Fibroblast of skin of left biceps (primary cell): ENCODE data around the gene BTBD9.

Experiments
- DNase-seq, 2 experiments: peaks; one replicate each; pipeline ENCODE4 v3.0.0-alpha.2; 2013; ENCODE audit warnings: low read depth in 2 of 2

Gene BTBD9

DNA sequence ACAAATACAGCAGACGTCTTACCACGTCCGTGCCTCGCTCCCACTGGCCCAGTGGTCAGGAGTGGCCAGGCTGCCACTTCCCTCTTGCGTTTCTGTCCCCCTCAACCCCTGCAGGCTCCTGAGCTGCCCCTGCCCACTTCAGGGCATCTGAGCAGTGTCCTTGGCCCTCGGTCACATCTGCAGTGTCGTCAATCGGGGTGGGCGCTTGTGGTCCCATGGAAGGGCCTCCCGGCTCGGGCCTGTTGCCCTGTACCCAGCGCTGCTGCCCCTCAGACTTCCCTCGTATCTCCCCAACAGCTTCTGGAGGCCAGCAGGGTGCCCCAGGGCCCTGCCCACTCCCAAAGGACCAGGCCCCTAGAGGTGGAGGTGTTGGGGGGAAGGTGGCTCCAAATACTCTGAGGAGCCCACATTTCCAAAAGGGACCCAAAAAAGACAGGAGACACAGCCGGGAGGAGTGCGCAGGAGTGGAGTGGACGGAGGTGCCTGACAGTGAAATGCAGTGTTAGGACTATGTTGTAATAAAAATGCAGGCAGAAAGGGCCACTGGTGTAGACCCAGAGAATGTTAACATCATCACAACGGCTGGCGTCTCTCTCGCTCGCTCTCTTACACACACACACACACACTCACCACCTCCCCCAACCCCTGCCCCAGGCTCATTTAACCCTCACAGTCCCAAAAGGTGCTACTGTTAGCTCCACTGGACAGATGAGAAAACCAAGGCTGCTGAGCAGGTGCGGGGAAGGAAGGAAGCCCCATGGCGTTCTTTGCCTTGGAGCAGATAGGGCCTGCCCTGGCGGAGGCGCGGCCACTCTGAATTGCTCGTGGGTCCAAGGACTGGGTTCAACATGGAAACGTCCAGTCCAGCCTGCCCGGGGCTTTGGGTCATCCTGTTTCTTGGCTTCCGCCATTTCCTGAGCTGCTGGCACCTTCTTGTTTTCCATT lies 476.3 kb downstream of the BTBD9 start:
- no peak for DNase-seq

DNA sequence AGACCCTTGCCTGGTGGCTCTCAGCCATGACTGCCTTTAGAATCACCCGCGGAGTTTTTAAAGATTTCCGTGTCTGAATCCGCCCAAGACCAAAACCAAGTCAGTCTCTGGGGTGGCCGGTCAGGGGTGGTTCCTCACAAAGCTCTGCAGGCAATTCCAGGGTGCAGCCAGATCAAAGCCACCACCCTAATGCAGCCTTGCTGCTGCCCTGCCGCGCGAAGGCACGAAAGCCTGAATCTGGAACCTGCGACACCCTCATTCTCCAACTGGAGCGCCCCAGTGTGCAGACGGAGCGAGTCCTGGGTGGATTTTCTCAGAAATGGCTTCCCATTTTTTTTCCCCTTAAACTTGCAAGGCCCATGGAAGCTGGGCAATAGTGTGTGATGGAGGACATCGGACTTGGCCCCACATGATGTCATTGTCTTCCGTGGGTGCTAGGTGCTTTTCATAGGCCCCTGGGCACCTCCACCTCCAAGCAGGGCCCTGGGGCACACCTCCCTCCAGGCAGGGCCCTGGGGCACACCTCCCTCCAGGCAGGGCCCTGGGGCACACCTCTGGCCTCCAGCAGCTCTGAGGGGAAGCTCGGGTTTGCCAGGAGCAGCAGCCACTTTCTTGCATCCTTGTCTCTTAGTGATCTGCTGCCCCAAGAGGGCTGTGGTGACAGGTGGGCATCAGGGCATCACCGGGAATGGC lies 477.1 kb downstream of the BTBD9 start:
- no peak for DNase-seq

DNA sequence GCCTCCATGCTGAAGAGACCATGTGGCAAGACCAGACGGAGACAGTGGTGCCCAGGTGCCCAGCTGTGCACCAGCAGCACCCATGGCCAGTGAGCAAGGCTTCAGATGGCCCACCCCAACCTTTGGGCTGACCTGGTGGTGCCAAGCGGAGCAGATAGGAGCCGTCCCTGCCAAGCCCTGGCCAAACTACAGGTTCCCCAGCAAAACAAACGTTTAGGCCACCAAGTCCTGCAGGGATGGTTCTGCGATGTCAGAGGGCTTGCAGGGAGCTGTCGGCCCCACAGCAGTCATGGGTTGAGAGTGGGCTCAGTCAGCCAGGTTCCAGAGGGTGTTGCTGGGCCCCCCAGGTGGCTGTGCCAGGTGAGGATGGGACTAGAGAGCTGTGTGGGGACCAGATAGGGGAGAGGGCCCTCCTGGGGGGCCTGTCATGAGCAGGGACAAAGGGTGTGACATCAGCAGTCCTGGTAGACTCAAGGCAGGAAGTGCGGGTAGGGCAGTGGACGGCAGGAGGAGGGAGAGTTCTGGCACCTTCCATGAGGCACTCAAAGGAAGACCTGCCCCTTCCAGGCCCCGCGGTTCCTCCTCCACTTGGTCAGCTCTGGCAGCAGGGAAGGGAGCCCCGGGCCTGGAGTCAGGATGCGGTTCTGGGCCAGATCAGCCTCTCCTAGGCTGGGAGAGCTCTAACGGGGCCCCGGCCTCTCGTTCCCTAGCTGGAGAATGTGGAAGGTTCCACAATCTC lies 477.8 kb downstream of the BTBD9 start:
- no peak for DNase-seq

DNA sequence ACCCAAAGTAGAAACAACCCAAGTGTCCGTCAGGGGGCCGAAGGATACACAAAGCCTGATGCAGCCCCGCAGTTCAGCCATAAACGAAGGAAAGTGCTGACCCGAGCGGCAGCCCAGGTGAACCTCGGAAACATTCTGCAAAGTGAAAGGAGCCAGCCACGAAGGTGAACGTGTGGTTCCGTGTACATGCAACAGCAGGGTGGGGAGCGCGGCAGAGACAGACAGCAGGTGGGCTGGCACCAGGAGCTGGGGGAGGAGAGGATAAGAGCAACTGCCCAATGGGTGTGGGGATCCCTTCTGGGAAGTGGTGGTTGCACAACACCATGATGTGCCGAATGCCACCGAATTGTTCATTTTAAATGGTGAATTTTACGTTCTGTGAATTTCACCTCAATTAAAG lies 478.4 kb downstream of the BTBD9 start:
- no peak for DNase-seq

DNA sequence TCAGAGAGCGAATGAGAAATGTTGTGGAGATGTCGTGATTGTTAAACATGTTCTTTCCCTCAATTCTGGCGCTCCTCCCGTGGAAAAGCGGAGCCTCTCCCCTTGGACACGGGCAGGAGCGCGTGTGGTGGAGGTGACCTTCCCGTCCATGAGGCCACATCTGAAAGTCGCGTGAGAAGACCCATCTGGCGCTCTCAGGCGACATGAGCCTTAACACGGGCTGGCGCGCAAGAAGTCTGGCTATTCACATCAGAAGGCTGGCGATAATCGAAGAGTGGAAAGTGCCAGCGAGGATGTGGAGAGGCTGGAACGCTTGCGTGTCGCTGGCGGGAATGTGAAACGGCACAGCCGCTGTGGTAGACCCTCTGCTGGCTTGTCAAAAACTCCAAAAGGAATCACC lies 478.9 kb downstream of the BTBD9 start:
- no peak for DNase-seq

DNA sequence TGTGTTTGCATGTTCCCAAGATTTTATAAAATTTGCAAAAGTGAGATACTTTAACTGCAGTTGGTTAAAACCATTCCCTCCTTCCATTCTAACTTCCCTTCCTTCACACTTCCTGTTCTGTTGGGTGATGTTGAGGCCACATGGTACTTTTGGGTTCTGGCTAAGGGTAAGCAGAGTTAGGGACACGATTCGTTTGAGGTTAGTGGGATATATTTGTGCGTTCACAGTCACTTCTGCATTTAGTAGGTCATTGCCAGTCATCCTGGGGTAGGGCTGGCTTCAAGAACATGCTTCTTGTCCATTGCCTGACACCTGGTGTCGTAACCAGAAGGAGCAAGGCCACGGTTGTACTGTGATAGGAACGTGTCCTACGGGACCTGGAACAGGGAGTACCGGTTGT lies 480.1 kb downstream of the BTBD9 start:
- DNase-seq: no peak

DNA sequence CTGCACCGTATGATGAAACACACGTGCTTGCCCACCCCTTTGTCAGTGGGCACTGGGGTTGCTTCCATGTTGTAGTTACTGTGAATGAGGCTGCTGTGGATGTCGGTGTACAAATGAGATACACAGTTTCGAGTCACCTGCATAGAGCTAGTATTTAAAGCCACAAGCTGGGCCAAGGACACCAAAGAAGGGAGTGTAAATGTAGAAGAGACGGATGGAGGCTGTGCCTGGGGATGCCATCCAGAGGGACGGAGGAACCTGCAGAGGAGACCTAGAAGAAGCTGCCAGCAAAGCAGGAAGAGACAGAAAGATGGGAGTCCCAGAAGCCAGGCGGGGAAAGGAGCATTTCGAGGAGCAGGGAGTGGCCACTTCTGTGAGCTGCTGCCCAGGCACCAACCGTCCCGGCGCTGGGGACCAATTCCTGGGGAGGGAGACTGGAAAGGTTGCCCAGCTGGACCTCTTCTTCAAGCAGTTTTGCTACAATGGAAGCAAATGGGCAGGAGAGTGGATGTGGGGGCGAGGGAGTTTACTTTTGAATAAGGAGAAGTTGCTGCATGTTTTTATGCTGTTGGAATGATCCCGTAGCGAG lies 480.9 kb downstream of the BTBD9 start:
- DNase-seq: no peak

DNA sequence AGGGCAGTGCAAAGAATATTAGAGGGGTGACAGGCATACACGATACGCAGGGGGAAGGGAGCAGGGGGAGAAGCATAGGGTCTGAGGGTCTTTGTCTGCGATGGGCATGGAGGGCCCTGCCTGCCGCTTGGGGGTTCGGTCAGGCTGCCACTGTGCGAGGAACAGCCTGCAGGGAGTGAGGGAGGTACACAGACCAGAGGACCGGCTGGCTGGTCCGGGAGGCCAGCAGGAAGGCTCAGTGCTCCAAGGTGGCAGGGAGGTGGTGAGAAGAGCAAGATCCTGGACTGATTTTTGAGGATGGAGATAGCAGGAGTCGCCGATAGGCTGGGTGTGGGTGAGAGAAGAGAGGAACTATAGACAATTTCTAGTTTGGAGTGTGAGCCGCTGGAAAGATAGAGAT lies 481.8 kb downstream of the BTBD9 start:
- DNase-seq: no peak

DNA sequence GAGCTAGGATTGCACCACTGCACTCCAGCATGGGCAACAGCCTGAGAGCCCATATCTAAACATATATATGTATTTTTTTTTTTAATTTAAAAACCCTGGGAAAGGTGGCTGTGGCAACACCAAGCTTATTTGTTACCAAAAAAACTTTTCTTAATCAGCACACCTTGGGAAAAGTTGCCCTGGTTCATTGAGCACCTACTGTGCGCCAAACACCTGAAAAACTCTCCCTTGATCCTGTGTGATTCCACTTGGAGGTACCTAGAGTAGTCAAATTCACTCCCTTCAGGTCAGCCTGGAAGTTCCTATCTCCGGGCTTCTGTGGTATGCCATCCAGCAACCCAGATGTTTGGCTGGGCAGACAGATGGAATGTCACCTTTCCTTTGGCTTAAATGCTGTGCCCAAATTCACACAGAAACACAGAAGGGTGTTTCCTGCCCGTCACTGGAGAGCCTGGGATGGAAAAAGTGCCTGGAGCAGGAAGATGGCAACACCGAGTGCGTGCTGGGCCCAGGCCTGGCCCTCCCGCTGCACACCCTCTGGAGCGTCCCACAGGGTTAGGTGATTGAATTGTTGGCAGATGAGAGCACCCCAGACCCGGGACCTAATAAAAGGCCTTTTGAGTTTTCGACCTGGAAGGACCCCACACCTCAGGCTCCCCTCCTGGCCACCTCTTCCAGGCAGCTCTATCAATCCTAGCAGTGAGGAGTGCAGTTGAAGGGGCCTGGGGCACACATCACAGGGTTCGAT lies 482.7 kb downstream of the BTBD9 start:
- no peak for DNase-seq

DNA sequence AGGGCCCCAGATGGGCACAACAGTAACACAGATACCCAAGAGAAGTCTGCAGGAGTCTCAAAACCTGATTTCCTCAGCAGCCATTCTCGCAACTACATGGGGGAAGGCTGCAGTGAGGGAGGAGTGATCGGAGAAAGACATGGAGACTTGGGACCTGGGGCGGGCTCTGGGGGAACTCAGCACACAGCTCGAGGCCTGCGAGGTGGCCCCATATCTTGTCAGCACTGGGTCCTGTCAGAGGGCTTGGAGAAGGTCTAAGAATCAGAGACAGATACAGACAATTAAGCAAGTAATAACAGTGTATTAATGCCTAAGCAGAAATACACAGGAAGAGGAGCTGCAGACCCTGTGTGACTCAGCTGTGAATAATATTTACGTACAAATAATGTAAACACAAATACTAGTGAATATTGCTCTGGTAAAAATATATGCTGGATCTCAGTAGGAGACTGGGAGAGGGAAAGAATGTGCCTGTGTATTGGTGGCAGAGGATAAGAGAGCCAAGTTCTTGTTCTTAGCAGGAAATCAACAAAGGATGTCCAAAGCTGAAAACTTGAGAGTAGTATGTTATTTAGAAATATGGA lies 484.0 kb downstream of the BTBD9 start:
- DNase-seq: no peak

DNA sequence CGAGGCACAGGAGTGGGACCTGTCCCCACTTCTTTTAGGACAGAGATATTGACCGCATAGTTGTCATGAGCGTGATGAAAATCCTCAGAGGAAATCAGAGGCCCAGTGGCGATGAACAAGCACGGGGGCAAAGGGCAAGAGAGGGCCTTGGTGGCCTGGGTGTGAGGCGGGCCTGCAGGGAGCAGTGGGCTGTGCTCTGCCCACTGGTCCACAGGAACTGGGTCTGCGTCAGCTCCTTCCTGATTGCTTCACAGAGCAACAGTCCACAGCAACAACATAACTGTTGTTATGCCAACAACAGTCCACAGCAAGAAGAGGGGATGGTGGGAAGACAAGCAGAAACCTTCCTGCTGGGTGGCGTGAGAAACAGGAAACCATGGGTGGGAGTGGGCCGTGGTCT lies 484.6 kb downstream of the BTBD9 start:
- DNase-seq: no peak

DNA sequence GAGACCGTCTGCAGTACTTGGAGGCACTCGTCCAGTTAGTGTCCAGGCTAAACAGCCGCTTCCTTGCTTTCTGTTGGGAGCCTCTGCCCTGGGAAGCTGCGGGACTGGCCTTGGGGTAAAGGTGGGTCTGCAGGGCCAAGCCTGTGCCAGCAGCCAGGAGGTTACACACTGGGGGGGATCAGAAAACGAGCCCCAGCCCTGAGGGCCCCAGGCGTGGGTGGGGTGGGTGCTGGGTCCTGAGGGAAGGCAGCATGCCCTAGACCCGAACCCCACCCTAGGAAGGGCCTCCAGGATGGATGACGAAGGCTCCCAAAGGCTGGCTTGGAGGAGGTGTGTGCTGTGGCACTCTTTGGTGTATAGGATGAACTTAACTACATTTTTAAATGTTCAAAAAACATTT lies 485.0 kb downstream of the BTBD9 start:
- no peak for DNase-seq

DNA sequence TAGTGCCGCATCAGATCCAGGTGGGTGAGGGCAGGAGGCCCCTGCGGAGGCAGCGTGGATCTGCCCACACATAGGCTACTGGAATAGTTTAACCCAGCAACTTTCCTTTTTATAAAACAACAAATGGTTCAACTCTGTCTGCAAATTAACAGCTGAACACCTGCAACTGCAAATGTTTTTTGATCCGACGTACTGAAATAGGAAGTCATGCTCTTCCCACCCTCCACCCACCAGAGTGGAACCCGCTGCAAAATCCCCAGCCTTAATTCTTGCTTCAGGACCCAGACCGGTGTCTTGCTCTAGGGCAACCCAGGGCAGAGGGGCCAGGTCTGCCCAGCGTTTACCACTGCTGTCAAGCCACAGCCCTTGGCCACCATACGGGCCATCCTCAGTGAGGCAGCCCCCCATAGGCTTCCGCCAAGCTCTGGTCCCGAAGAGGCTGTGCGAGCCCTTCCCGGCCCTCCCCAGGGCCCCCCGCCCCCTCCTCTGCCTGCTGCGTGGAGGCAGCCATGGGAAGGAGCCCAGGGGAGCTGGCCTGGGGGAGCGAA lies 485.9 kb downstream of the BTBD9 start:
- DNase-seq: no peak

DNA sequence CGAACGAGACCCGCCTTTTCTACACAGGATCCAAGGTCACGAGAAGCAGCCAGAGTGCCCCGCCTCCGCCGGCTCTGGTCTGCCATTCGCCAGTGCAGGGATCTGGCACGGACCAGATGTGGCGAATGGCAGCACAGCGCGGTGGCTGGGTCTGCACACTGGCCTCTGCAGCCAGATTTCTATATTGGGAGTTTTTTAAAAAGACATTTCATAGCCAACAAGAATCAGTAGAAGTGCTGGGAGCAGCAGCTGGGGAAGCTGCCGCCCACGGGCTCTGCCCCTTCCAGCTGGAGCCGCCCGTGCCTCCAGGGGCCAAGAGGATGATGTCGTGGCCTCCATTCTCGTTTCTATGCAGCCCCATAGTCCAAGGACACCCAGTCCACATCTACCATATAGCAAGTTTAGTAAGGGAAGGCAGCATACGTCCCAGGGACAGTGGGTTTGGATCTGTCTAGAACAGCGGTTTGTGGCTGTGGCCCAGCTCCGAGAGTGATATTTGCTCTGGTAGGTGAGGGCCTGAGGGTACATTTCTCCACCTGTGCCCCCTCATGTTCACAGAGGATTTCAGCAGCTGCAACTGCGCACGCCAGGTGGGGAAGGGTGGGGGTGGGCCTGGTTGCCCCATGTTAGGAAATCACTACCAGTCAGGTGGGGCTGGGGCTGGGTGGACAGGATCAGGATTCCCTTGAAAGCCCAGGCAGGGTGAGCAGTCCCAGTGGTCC lies 486.5 kb downstream of the BTBD9 start:
- DNase-seq: no peak

DNA sequence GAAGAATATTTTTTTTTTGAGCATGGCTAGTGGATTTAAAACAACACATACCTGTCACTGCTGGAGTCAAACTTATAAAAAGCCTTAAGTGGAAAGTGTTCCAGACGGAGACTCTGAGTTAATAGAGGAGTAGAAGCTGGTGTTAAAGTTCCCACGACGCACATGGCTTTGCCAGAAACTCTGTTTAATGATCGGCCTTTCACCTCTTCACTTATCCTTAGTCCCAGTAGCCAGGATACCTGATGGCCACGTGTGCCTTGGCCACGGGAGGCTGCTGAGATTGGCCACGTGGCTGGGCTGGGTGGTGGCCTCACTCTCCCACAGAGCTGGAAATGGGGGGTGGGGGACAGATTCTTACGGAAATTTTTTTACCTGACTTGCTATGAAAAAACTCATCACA lies 487.1 kb downstream of the BTBD9 start:
- DNase-seq: no peak

DNA sequence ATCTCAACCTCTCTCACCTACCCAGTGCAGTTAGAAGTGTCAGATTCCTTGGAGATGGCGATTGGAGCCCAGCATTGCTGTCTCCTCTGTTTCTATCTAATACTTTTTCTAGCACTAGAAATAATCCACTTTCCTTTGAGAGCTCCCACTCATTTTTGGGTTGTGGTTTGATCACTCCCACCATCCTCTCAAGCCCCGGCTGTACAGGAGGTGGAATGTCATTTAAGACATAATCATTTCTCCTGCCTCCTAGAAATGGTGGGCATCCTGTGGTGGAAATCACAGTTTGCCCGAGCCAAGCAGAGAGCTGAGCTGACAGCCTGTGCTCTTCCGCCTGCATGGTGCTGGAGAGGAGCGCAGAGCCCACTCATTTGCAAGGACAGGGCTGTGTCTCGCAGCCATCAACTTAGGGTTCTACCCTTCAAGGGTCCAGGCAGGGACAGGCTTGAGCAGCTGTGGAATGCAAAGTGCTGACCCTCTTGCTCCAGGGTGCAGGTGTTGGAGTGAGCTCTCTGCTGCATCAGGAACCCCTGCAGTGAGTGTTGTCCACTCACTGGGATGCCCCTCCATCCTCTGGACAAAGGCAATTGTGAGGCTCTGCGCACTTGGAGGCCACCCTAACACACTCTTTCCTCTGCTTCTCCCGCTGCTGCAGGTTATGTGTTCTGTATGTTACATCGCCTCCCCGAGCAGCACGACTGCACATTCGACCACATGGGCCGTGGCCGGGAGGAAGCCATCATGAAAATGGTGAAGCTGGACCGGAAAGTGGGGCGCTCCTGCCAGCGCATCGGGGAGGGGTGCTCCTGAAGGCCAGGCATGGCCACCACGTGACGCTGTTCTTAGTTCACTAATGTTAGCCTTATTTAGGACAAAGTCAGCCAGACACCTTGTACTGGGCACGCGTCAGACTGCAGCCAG lies 487.9 kb downstream of the BTBD9 start:
- DNase-seq: no peak

DNA sequence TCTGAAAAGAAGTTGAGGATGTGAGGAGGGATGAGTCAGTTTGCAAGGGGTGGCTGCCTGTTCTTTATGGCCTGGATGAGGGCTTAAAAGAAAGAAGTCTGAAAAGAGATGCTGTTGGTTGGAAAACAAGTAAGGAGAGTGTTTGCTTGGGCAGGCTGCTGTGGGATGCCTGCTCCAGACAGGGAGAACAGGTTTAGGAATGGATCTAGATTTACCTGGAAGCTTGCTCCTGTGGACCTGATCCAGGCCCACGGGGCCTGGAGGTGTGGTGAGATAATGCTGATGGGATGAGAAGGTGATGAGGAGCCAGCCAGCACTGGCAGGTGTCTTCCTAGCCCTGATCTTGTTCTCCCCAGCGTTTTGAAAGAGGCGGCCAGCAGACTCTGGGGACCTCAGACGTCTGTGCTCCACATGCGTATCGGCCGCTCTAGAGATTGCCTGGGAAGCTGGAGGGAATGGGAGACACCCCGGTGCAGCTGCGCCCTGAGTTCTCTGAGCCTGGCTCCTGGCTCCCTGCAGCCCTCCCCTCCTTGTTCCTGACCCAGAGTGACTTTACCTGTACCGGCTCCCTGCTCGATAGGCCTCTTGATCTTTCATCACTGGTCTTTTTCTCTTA lies 488.9 kb downstream of the BTBD9 start:
- no peak for DNase-seq

DNA sequence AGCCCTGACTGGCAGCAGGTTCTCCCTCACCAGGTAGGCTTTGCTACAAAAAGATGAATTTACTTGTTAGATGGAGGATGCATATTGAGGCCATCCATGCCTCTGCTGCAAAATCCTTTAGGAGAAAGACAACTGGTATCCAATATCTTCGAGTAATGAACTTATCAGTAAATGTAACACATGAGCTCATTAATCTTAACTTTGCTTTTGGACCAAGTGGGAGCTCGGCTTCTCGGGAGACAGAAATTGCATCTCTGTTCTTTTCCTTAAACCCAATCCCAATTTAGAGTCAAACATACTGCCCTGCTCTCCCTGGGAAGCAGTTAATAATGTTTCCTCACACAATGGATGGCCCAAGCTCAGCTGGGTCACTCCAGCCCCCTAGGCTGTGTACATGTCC lies 489.7 kb downstream of the BTBD9 start:
- DNase-seq: no peak

DNA sequence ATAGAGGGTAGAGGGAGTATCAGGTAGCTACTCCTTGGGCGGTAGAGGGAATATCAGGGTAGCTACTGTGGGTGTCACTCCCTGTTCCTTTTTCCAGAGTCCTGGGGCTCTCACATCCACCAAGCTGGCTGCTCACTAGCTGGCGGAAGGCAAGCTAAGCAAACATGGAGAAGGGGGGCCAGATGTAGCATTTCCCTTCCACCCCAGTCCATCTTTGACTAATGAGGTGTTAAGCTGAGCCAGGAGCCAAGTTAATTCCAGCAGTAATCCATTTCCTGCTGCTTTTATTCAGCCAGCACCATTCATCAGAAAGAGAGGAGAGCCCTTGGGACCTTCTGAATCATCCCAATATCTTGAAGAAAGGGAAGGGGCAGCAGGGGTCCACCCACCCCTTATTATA lies 490.2 kb downstream of the BTBD9 start:
- peak; percentile 37 to 49 for DNase-seq
